Measurements from ENCODE around the gene CDH16.

Gene CDH16

GRCh38 chr16:66895689-66895979 is 23.1 kb downstream of the CDH16 start:
- ATAC-seq, result no peak

DNA sequence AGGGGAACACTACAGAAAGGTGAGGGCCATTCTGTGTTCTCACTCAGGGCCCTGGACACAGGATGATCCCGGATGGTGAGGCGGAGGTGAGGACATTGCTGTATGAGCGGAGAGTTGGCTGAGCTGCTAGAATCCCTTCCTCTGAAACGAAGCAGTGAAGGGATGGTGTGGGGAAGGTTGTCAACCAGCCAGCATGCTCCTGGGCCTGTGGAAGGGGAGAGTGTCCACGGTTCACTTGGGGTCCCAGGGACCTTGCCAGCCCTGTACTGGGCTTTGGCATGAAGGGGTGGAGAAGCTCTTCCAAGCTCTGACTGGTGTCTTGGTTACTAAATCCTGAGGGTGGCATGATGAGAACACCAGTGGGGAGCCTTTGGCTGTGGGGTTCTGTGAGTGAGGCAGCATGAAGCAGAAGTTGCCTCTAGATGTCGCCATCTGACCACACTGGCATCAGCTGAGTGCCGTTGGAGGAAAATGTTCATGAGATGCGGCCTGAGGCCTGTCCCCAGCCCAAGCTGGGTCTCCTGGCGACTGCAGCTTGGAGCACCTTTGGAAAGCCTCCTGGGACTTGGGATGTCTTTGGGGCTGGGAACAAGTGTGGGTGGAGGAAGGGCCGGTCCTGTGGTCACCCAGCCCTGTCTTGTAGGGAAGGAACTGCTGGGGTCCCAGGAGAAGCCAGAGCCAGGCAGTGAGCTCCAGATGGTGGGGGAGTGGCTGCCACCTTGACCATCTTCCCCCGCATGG is 23.6 kb downstream of the CDH16 start:
- peak; percentile 80 to 81 for ATAC-seq

GRCh38 chr16:66894055-66894454 is 24.6 kb downstream of the CDH16 start:
- ATAC-seq, result no peak

DNA sequence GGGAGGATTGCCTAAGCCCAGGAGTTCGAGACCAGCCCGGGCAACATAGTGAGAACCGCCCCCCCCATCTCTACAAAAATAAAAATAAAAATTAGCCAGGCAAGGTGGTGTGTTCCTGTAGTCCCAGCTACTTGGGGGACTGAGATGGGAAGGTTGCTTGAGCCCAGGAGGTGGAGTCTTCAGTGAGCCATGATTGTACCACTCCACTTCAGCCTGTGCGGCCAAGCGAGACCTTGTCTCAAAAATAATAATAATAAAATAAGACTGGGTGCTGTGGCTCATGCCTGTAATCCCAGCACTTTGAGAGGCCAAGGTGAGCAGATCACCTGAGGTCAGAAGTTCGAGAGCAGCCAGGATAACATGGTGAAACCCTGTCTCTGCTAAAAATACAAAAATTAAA is 26.9 kb downstream of the CDH16 start:
- ATAC-seq, result no peak

- ATAC-seq, result no peak
Measured at GRCh38 chr16:66891360-66891759, 27.3 kb downstream of the CDH16 start.

- ATAC-seq, result no peak
Measured at GRCh38 chr16:66890799-66891198, 27.9 kb downstream of the CDH16 start.

DNA sequence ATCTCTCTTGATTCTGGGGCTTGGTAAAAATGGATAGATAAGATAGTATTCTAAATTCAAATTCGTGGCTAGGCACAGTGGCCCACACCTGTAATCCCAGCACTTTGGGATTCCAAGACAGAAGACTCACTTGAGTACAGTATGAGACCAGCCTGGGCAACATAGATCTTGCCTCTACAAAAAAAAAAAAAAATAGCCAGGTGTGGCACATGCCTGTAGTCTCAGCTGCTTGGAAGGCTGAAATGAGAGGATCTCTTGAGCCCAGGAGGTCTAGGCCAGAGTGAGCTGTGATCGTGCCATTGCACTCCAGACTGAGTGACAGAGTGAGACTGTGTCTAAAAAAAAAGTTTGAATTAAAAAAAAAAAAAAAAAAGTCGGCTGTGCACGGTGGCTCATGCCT is 29.1 kb downstream of the CDH16 start:
- no peak for ATAC-seq

DNA sequence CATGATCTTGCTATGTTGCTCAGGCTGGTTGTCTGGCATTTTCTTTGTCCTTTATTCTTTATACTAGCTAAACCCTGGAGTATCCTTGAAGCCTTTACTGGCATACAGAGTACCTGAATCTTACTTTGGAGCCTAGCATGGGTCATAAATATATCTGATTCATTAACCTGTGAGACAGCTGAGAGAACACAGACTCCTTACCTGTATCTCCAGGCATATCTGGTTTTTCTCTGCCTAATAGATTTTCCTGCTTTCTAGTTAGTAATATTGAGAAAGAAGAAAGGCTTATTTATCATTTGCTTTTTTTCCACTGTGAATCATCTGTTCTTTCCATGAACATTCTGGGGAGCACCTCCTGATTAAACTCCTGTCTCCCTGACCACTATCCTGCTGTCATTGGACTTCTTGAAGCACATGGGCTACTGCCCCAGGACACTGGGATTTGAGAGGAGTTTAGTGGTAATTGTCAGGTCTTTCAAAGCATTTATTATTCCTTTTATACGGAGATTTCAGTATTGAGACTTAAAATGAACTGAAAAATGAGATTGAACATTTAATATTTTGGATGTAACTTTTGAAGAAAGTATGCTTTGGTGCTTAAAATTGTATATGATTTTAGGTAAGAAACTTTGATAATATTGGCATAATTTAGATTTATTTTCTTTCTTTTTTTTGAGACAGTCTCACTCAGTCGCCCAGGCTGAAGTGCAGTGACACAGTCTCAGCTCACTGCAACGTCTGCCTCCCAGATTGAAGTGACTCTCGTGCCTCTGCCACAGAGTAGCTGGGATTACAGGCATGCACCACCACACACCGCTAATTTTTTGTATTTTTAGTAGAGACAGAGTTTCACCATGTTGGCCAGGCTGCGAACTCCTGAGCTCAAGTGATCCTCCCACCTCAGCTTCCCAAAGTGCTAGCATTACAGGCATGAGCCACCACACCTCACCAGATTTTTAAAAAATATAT is 29.8 kb downstream of the CDH16 start:
- no peak for ATAC-seq

DNA sequence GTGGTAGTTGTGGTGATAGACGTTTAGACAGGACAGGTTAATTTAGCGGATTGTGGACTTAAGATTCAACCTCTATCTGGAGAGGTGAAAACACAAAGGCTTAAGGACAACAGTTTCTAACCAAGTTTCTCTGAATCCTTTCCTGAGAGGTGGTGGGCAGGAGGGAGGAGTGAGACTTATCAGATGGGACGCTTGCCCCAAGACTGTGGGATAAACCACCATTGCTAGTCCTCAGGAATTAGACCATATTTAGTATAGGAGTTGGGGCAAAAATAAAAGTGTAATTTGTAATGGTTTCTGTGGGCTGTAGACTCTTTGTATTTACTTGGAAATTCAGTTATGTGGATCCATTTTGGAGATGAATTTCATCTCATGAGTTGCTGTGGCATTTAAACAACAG is 31.8 kb downstream of the CDH16 start:
- ATAC-seq, result no peak

DNA sequence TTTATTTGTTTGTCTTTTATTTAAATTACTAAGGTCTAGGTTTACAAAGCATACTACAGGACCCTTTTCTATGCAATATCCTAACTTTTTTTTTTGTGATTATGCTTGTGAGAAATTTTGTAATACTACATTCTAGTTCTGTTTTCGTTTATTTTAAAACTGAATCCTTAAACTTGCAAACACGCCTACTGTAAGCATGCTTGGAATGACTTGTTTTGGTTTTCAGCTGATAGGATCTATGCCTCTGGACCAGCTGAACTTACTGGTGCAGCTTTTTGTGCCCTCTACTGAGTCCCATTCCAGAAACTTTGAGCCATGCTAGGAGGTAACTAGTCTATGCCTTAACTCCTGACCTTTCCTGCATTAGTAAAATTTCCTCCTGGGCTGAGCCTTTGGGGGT is 32.4 kb downstream of the CDH16 start:
- ATAC-seq, result no peak

GRCh38 chr16:66885491-66885890 is 33.2 kb downstream of the CDH16 start:
- no peak for ATAC-seq

DNA sequence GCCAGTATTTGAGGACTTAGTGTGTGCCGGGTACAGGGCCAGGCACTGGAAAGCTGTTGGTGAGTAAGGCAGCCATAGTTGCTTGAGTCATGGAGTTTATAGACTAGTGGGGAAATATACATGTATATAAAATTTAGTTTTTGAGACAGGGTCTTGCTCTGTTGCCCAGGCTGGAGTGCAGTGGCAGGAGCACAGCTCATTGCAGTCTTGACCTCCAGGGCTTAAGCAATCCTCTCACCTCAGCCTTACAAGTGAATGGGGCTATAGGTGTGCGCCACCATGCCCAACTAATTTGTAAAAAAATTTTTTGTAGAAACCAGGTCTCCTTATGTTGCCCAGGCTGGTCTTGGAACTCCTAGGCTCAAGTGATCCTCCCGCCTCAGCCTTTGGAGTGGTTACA is 36.0 kb downstream of the CDH16 start:
- no peak for ATAC-seq

GRCh38 chr16:66881964-66882508 is 36.6 kb downstream of the CDH16 start:
- no peak for ATAC-seq

- ATAC-seq, result no peak
Measured at GRCh38 chr16:66881560-66881959, 37.1 kb downstream of the CDH16 start.

DNA sequence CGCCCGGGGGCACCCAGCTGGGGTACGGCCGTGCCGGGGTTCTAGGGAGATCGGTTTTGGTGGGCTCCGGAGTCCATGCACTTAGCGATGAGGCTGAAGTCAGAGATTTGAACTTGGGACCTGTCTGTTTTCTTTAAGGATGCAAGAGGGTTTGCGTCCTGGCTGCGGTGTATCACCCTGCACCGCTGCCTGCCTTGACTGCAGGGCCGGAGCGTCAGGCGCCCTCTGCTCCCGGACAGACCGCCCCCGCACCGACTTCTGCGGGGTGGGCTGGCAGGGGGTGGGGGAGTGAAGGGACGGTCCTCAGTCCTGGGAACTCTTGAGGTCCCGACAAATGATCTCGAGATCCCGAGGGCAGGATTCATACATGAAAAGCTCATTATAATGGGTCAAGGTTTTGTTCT is 37.7 kb downstream of the CDH16 start:
- ATAC-seq, result peak in 1 of 2 donors; percentile 4

- ATAC-seq, result peak; percentile 94 to 95
Measured at GRCh38 chr16:66880288-66881013, 38.2 kb downstream of the CDH16 start, which contains the start of gene PDP2. PDP2 (plus strand) TSS chr16:66880515; CDS start chr16:66884285, 3,770 bp downstream.

DNA sequence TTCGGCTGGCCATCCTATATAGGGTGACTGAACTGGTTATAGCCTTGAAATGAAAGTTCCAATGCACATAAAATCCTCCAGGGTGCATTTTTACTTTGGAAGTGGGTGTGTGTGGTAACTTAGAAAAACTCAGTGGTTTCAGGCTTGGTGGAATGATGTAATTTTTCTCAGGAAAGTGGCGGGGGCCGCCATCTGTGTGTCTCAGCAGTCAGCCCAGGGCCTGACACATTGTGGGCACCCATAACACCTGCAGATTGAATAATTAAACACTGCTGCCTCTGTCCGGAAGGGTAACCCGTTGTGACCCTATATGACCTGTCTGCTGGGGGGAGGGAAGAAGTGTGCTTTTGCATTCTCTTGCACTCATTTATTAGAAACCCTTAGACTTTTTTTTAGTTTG is 40.6 kb downstream of the CDH16 start:
- peak; percentile 25 to 46 for ATAC-seq

- no peak for ATAC-seq
Measured at GRCh38 chr16:66874079-66874775, 44.5 kb downstream of the CDH16 start.

DNA sequence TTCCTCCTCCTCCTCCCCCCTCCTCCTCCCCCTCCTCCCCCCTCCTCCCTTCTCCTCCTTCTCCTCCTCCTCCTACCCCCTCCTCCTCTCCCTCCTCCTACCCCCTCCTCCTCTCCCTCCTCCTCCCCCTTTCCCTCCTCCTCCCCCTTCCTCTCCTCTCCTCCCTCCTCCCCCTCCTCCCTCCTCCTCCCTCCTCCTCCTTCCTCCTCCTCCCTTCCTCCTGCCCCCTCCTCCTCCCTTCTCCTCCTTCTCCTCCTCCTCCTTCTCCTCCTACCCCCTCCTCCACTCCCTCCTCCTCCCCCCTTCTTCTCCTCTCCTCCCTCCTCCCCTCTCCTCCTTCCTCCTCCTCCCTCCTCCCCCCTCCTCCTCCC is 45.0 kb downstream of the CDH16 start:
- ATAC-seq, result no peak

GRCh38 chr16:66872943-66873684 is 45.6 kb downstream of the CDH16 start:
- peak; percentile 85 to 93 for ATAC-seq

DNA sequence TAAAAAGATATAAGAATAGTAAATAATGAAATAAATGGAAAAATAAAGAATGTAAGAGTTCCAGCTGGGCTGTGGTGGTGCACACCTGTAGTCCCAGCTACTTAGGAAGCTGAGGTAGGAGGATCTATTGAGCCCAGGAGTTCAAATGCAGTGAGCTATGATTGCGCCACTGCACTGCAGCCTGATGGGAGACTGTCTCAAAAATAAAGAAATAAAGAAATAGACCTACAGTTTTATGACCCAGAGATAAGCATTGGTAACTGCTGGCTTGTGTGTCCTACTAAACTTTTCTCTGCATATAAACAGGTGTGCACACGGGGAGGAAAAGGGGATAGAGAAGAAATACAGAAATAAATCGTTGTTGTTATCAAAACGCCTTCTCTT is 46.1 kb downstream of the CDH16 start:
- no peak for ATAC-seq

- ATAC-seq, result no peak
Measured at GRCh38 chr16:66871840-66872239, 46.8 kb downstream of the CDH16 start.
